ENCODE data around the gene RUSF1.

DNA sequence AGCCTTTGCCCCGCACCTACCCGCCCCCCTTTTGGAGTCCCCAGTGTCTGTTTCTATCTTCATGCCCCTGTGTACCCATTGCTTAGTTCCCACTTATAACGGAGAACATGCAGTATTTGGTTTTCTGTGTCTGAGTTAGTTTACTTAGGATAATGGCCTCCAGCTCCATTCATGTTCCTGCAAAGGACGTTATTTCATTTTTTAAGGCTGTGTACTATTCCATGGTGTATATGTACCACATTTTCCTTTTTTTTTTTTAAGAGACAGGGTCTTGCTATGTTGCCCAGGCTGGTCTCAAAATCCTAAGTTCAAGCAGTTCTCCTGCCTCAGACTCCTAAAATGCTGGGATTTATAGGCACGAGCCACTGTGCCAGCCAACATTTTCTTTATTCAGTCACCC, 40.3 kb downstream of the RUSF1 start:
- TF ChIP-seq POLR2AphosphoS5 (IDR thresholded peaks at IDR 0.05; ENCODE audit: low read depth, low read length) (no peak), FOXP2 (optimal IDR thresholded peaks at IDR 0.05; ENCODE audit: borderline replicate concordance, extremely low read depth, extremely low read length, insufficient read depth) (no peak), SIN3A (IDR thresholded peaks at IDR 0.05; ENCODE audit: borderline replicate concordance, insufficient read depth, low read length) (no peak)
- TF ChIP-seq, protein P1, sequence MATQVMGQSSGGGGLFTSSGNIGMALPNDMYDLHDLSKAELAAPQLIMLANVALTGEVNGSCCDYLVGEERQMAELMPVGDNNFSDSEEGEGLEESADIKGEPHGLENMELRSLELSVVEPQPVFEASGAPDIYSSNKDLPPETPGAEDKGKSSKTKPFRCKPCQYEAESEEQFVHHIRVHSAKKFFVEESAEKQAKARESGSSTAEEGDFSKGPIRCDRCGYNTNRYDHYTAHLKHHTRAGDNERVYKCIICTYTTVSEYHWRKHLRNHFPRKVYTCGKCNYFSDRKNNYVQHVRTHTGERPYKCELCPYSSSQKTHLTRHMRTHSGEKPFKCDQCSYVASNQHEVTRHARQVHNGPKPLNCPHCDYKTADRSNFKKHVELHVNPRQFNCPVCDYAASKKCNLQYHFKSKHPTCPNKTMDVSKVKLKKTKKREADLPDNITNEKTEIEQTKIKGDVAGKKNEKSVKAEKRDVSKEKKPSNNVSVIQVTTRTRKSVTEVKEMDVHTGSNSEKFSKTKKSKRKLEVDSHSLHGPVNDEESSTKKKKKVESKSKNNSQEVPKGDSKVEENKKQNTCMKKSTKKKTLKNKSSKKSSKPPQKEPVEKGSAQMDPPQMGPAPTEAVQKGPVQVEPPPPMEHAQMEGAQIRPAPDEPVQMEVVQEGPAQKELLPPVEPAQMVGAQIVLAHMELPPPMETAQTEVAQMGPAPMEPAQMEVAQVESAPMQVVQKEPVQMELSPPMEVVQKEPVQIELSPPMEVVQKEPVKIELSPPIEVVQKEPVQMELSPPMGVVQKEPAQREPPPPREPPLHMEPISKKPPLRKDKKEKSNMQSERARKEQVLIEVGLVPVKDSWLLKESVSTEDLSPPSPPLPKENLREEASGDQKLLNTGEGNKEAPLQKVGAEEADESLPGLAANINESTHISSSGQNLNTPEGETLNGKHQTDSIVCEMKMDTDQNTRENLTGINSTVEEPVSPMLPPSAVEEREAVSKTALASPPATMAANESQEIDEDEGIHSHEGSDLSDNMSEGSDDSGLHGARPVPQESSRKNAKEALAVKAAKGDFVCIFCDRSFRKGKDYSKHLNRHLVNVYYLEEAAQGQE (IDR thresholded peaks at IDR 0.05; ENCODE audit: insufficient read depth in 1 of 2, low read depth in 2 of 2, low read length in 2 of 2) = no peak
